Keratinocyte (primary cell): ENCODE results near the gene RAX2. TPM values are rescaled to one million over a fixed set of nuclear protein-coding genes. Genes with fewer than 3 reads are reported as not detected.

ENCODE experiments used
- DNase-seq: peaks from one replicate; pipeline ENCODE4 v3.0.0-alpha.2; 2011; ENCODE audit warnings: low read depth, missing footprints, low spot score
- FAIRE-seq: peaks from 2 replicates; lab custom pipeline; 2011; peaks lifted over from hg19 to GRCh38; lab: Jason Lieb, UNC
- H2AFZ ChIP-seq: 2 replicates; pipeline ENCODE4 v1.6.0; 2012; ENCODE audit warnings: low read length, control low read depth, inconsistent platforms; ENCODE audit not compliant: control insufficient read depth
- H3K27ac ChIP-seq: 2 replicates; pipeline ENCODE4 v1.5.1; 2011; ENCODE audit warnings: low read length; ENCODE audit not compliant: control insufficient read depth, insufficient read depth
- H3K27me3 ChIP-seq: 3 replicates; pipeline ENCODE4 v1.6.0; 2011; ENCODE audit warnings: low read length; ENCODE audit not compliant: control insufficient read depth, insufficient read depth; ENCODE audit errors: extremely low read depth
- H3K36me3 ChIP-seq, 2 experiments: 2 replicates in 1 of 2; 3 replicates in 1 of 2; pipeline ENCODE4 v1.5.1; 2011; ENCODE audit warnings: low read length in 2 of 2, mild to moderate bottlenecking in 1 of 2; ENCODE audit not compliant: control insufficient read depth in 2 of 2, insufficient read depth in 2 of 2; ENCODE audit errors: extremely low read depth in 1 of 2
- H3K4me1 ChIP-seq: 3 replicates; pipeline ENCODE4 v1.5.1; 2011; ENCODE audit warnings: low read length; ENCODE audit not compliant: control insufficient read depth, insufficient read depth; ENCODE audit errors: extremely low read depth
- H3K4me2 ChIP-seq: 3 replicates; pipeline ENCODE4 v1.6.0; 2011; ENCODE audit warnings: low read depth, low read length; ENCODE audit not compliant: control insufficient read depth, insufficient read depth; ENCODE audit errors: extremely low read depth
- H3K4me3 ChIP-seq, 3 experiments: fragments of 200-600 bp in 1 of 3; sonication (generic) in 1 of 3; 2 replicates in 2 of 3; 3 replicates in 1 of 3; pipeline ENCODE4 v1.5.1; 2011 to 2016; ENCODE audit warnings: low read length in 3 of 3, mild to moderate bottlenecking in 3 of 3, control low read depth in 2 of 3, inconsistent platforms in 1 of 3, low read depth in 1 of 3, mixed read lengths in 1 of 3, mixed run types in 1 of 3, moderate library complexity in 1 of 3; ENCODE audit not compliant: control insufficient read depth in 2 of 3, insufficient read depth in 2 of 3; ENCODE audit errors: extremely low read depth in 1 of 3
- H3K79me2 ChIP-seq: 2 replicates; pipeline ENCODE4 v1.6.0; 2012; ENCODE audit warnings: low read length; ENCODE audit not compliant: control insufficient read depth, insufficient read depth
- H3K9ac ChIP-seq: 3 replicates; pipeline ENCODE4 v1.6.0; 2011; ENCODE audit warnings: low read length; ENCODE audit not compliant: control insufficient read depth, insufficient read depth; ENCODE audit errors: extremely low read depth
- H3K9me1 ChIP-seq: 3 replicates; pipeline ENCODE4 v1.6.0; 2011; ENCODE audit warnings: low read length; ENCODE audit not compliant: control insufficient read depth, insufficient read depth; ENCODE audit errors: extremely low read depth
- H3K9me3 ChIP-seq: 2 replicates; pipeline ENCODE4 v1.5.1; 2012; ENCODE audit warnings: low read depth, low read length; ENCODE audit not compliant: control insufficient read depth
- H4K20me1 ChIP-seq: 3 replicates; pipeline ENCODE4 v1.6.0; 2011; ENCODE audit warnings: low read length; ENCODE audit not compliant: control insufficient read depth, insufficient read depth; ENCODE audit errors: extremely low read depth
- CTCF ChIP-seq, 3 experiments: IDR thresholded peaks in 1 of 3; conservative IDR thresholded peaks in 1 of 3; optimal IDR thresholded peaks in 1 of 3; 2 replicates in 2 of 3; 3 replicates in 1 of 3; pipeline versions ENCODE3 to v1.5.1; 2011; ENCODE audit warnings: low read length in 3 of 3, mild to moderate bottlenecking in 3 of 3, moderate library complexity in 2 of 3, control low read depth in 1 of 3, inconsistent platforms in 1 of 3; ENCODE audit not compliant: insufficient read depth in 2 of 3; ENCODE audit errors: extremely low read depth in 1 of 3
- EZH2 ChIP-seq: IDR thresholded peaks from one replicate; pipeline ENCODE4 v1.6.1; 2012; ENCODE audit warnings: inconsistent platforms, mild to moderate bottlenecking, low read length, moderate library complexity
- dilution Hi-C: fragments of 300-500 bp; cut with MboI; formaldehyde crosslinking; loops from one replicate; pipeline ENCODE4 v1.7.0; 2020; ENCODE audit warnings: low sequenced_read_pairs; ENCODE audit not compliant: extremely low pct_ligation_motif_present
- polyA plus RNA-seq, 5 experiments: library from polyadenylated mRNA; depleted of rRNA in 3 of 5; stranded (reverse) in 3 of 5; stranded (forward) in 1 of 5; unstranded in 1 of 5; fragments of >200 nt; gene quantifications; 1 replicate in 1 of 5; 2 replicates in 3 of 5; 3 replicates in 1 of 5; pipeline versions ENCODE4 v1.2.1 to v1.2.3, GENCODE V29; 2011 to 2012; ENCODE audit warnings: missing spikeins in 2 of 5, low read depth in 1 of 5, low replicate concordance in 1 of 5

Gene RAX2
- polyA plus RNA-seq, 1 donor (not counting 4 experiments of a cell fraction or from before 2014, with no cell fraction given), result not detected

GRCh38 chr19:3785451-3785937 is 13.5 kb upstream of the RAX2 start:
- H3K4me1 ChIP-seq, result no peaks in the 10 kb centered on the region
- no peak overlapping the region for H3K9ac ChIP-seq
- no peak overlapping the region for H3K27ac ChIP-seq
- TF ChIP-seq EZH2 (no peak), CTCF (optimal IDR thresholded peaks at IDR 0.05 in 1 of 3, IDR thresholded peaks at IDR 0.05 in 1 of 3, conservative IDR thresholded peaks at IDR 0.05 in 1 of 3; ENCODE audit: extremely low read depth in 1 of 3, insufficient read depth in 2 of 3, low read length in 3 of 3) (no peak)
- H3K4me2 ChIP-seq, result no peak overlapping the region
- no peaks in the 10 kb centered on the region for H3K79me2 ChIP-seq
- no peak overlapping the region for H2AFZ ChIP-seq
- dilution Hi-C loops, result no loop called here
- H4K20me1 ChIP-seq, result no peaks in the 10 kb centered on the region
- DNase-seq, result no peak
- no peak for FAIRE-seq
- no peaks in the 10 kb centered on the region for H3K36me3 ChIP-seq
- no peaks in the 10 kb centered on the region for H3K9me1 ChIP-seq
- peaks cover 6% of the 10 kb centered on the region for H3K9me3 ChIP-seq
- peak overlapping the region in 1 of 3 experiments; percentile 12 for H3K4me3 ChIP-seq
- H3K27me3 ChIP-seq, result peaks cover 42% of the 10 kb centered on the region

- Histone ChIP-seq H2AFZ (no peak overlapping the region), H3K9me1 (no peaks in the 10 kb centered on the region), H3K27ac (no peak overlapping the region), H3K79me2 (no peaks in the 10 kb centered on the region), H3K9ac (no peak overlapping the region), H3K36me3 (no peaks in the 10 kb centered on the region), H3K4me1 (no peaks in the 10 kb centered on the region), H3K9me3 (peaks cover 6% of the 10 kb centered on the region), H3K4me3 (no peak overlapping the region), H4K20me1 (no peaks in the 10 kb centered on the region), H3K27me3 (peaks cover 37% of the 10 kb centered on the region), H3K4me2 (no peak overlapping the region)
- dilution Hi-C loops, result no loop called here
- FAIRE-seq (no peak), DNase-seq (no peak)
- peak; percentile 28 for TF ChIP-seq EZH2
- no peak for TF ChIP-seq CTCF (optimal IDR thresholded peaks at IDR 0.05 in 1 of 3, IDR thresholded peaks at IDR 0.05 in 1 of 3, conservative IDR thresholded peaks at IDR 0.05 in 1 of 3; ENCODE audit: extremely low read depth in 1 of 3, insufficient read depth in 2 of 3, low read length in 3 of 3)
Measured at GRCh38 chr19:3784607-3785450, 12.8 kb upstream of the RAX2 start.
